Pancreas (tissue), 10 donors: Measurements from ENCODE around the gene WHRN. TPM values are rescaled to one million over a fixed set of nuclear protein-coding genes. Genes with fewer than 3 reads are reported as not detected.

Source experiments
- ATAC-seq, 4 donors: fragments of 200-7000 bp; cut with Tn5 transposase; one replicate each; pipeline versions ENCODE4 v1.8.0 to v1.9.1; 2020; ENCODE audit warnings: mild to moderate bottlenecking in 4 of 4, moderate library complexity in 4 of 4
- DNase-seq, 6 donors: peaks; one replicate each; pipeline ENCODE4 v3.0.0-alpha.2; 2020
- FAIRE-seq: peaks from 2 replicates; lab custom pipeline; 2012; peaks lifted over from hg19 to GRCh38; lab: Jason Lieb, UNC
- H3K27ac ChIP-seq, 4 donors: fragments of 200-600 bp; sonication (generic); 1 replicate in 3 of 4; 2 replicates in 1 of 4; pipeline versions ENCODE4 v1.5.0 to v1.8.0; 2020
- H3K27me3 ChIP-seq, 4 donors: fragments of 200-600 bp; one replicate each; pipeline ENCODE4 v1.8.0; 2021
- H3K36me3 ChIP-seq, 3 donors: fragments of 200-600 bp; sonication (generic) in 1 of 3; one replicate each; pipeline versions ENCODE4 v1.5.0 to v1.8.0; 2020 to 2021
- H3K4me1 ChIP-seq, 3 donors: fragments of 200-600 bp; one replicate each; pipeline ENCODE4 v1.8.0; 2021
- H3K4me3 ChIP-seq, 4 donors: fragments of 200-600 bp; sonication (generic) in 2 of 4; one replicate each; pipeline versions ENCODE4 v1.5.0 to v1.8.0; 2020 to 2021
- H3K9me3 ChIP-seq, 4 donors: fragments of 200-600 bp; one replicate each; pipeline ENCODE4 v1.8.0; 2021
- CTCF ChIP-seq, 4 donors: fragments of 200-600 bp; sonication (generic) in 3 of 4; IDR thresholded peaks; one replicate each; pipeline versions ENCODE4 v1.5.0 to v1.8.0; 2021; ENCODE audit warnings: antibody characterized with exemption in 4 of 4
- WGBS, 2 donors: extraction: QIAGEN DNeasy Blood & Tissue Kit; methylation state at CpG; one replicate each; pipeline ENCODE4 v1.1.7; 2013; 5-methylcytosine and 5-hydroxymethylcytosine counted together
- intact Hi-C, 3 donors: fragments of 100-400 bp; cut with DNase I; formaldehyde crosslinking; loops; one replicate each; pipeline versions ENCODE4 v1.11.1 to v1.14.2; 2022
- polyA plus RNA-seq, 2 donors: library from polyadenylated mRNA; stranded (reverse); fragments of 200-250 nt; gene quantifications; one replicate each; pipeline ENCODE4 v1.2.3, GENCODE V29; 2013
- total RNA-seq, 6 donors: library from RNA; stranded (reverse); fragmentation: NEBNext Ultra II Directional in 4 of 6; extraction: Animal tissue kit (Norgen Biotek cat#: 25700) in 4 of 6; gene quantifications; one replicate each; pipeline versions ENCODE4 v1.2.1 to v1.2.4, GENCODE V29; 2021 to 2023
- donor health status: healthy with polysubstance abuse.
- donor health status: DM: no; HTN: no; CAD: no; lungs with moderate emphysema.
- donor health status: DM: no; HTN: no; CAD: no.
- donor health status: control.
- donor health status: control.
- donor health status: Bipolar disorder and iron deficiency.
- donor health status: DM: yes; HTN: yes; CAD: no.
- donor health status: DM: no; HTN: no; CAD: no.
- donor health status: DM: no; HTN: no; CAD: no.
- donor health status: DM: yes; HTN: yes; CAD: no.

WHRN gene
- total and polyA plus RNA-seq, 8 donors: 6.7 to 32.2 (median 8.6) TPM

- intact Hi-C loops: no loop called here
- no peak for ATAC-seq
- no peak for DNase-seq
- Histone ChIP-seq H3K27me3 (no peaks in the 10 kb centered on the region), H3K36me3 (no peaks in the 10 kb centered on the region), H3K4me3 (no peak overlapping the region), H3K4me1 (no peaks in the 10 kb centered on the region), H3K9me3 (no peaks in the 10 kb centered on the region), H3K27ac (no peak overlapping the region)
- 94% methylated on average over 5 of the region's 5 CpGs for WGBS, 2 donors
- FAIRE-seq: no peak
- no peak for TF ChIP-seq CTCF (IDR thresholded peaks at IDR 0.05)
These were observed 40.8 kb downstream of the WHRN start for GRCh38 chr9:114464281-114465051.

DNA sequence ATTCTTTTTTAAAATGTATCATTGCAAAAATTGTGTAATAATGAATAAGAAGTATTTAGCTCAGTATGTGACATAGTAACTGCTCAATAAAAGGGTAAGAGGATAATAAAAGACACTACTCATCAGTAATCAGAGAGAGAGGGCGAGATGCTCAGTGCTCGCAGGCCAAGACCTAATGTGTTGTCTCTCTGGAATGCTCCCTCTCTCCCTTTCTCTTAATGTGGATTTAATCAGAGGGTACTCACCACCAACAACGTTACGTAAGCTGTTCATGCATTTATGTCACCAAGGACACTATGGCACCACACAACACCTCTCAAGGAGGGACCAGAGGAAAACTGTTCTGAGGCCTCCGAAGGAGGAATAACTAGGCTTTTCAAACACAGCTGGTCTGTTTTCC lies 42.5 kb downstream of the WHRN start:
- ATAC-seq: no peak
- Histone ChIP-seq H3K9me3 (no peaks in the 10 kb centered on the region), H3K27me3 (no peaks in the 10 kb centered on the region), H3K27ac (no peak overlapping the region), H3K4me1 (no peaks in the 10 kb centered on the region), H3K36me3 (no peaks in the 10 kb centered on the region), H3K4me3 (no peak overlapping the region)
- no peak for DNase-seq
- no peak for TF ChIP-seq CTCF (IDR thresholded peaks at IDR 0.05)
- 68 to 74% methylated on average over 5 of the region's 5 CpGs for WGBS, 2 donors
- no peak for FAIRE-seq
- intact Hi-C loops: no loop called here

DNA sequence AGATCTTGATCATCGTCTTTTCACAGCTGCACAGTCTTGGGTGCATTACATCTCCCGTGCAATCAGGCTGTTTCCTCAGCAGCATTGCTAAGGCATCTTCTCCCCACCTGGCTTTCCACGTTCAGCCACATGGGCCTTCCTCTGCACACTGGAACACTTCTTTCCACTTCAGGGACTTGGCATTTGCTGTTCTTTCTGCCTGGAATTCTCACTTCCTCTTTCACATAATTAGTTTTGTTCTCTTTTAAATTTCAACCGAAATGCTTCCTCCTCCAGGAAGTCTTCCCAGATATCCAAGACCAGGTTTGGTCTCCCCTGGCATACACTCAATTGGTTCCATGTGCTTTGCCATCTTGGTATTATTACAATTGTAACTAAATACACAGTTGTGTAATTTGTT lies 43.8 kb downstream of the WHRN start:
- H3K36me3 ChIP-seq: no peaks in the 10 kb centered on the region
- DNase-seq (no peak), FAIRE-seq (no peak)

DNA sequence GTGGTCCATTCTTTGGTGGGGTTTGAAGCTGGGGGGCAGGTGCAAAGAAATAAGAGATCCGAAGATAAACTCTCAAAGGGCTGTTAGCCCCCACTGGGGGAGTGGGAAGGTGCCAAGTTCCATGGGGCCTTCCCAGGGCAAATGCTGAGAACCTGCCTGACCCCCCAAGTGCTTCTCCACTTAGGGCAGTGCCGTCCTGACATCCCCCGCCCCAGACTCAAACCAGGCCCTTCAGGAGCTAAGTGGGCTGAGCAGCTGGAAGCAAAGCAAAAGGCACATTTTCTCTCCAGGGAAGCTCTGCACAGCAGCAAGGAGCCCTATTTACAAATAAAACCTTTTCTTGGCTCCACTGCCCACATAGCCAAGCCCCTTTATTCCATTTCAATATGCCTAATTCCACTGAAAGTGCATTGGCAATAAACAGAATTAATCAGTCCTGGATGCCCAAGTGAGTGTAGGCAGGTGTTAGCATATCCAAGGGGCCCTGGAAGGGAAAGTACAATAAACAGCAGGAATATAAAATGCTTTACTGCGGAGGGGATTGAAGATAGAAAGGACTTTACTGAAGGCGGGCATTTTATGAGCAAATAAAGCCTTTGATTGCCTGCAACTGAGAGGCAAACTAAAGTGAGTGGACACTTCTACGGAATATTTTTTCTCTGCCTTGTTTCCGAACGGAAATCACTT lies 44.6 kb downstream of the WHRN start:
- DNase-seq (no peak), FAIRE-seq (no peak), ATAC-seq (peak in 1 of 4 donors; percentile 24)
- Histone ChIP-seq H3K36me3 (no peaks in the 10 kb centered on the region), H3K27ac (no peak overlapping the region), H3K4me1 (no peaks in the 10 kb centered on the region), H3K4me3 (no peak overlapping the region), H3K27me3 (no peaks in the 10 kb centered on the region), H3K9me3 (no peaks in the 10 kb centered on the region)
- TF ChIP-seq CTCF (IDR thresholded peaks at IDR 0.05): no peak
- intact Hi-C loops: no loop called here
- 49% methylated on average over 8 of the region's 8 CpGs for whole genome bisulfite sequencing, 2 donors

More for the DNA sequence above, 43.8 kb downstream of the WHRN start:
- no peak for TF ChIP-seq CTCF (IDR thresholded peaks at IDR 0.05)
- no peaks in the 10 kb centered on the region for H3K9me3 ChIP-seq
- no peaks in the 10 kb centered on the region for H3K27me3 ChIP-seq
- H3K4me1 ChIP-seq: no peaks in the 10 kb centered on the region
- H3K4me3 ChIP-seq: no peak overlapping the region
- ATAC-seq: no peak
- WGBS, 2 donors: 77 to 83% methylated on average over 4 of the region's 4 CpGs
- intact Hi-C loops: no loop called here
- H3K27ac ChIP-seq: no peak overlapping the region

- no peaks in the 10 kb centered on the region for H3K27me3 ChIP-seq
- DNase-seq (no peak), ATAC-seq (no peak), FAIRE-seq (no peak)
- TF ChIP-seq CTCF (IDR thresholded peaks at IDR 0.05): no peak
- WGBS, 2 donors: 54 to 73% methylated on average over 4 to 5 of the region's 5 CpGs
- no peaks in the 10 kb centered on the region for H3K4me1 ChIP-seq
- H3K27ac ChIP-seq: no peak overlapping the region
- H3K4me3 ChIP-seq: no peak overlapping the region
- H3K9me3 ChIP-seq: no peaks in the 10 kb centered on the region
- H3K36me3 ChIP-seq: no peaks in the 10 kb centered on the region
- intact Hi-C loops: no loop called here
These were observed 45.8 kb downstream of the WHRN start for GRCh38 chr9:114459464-114459863.
